Activated T-helper 1 cell treated with Interleukin-2 at 50 U/mL for 16 hours (primary cell): Measurements from ENCODE around the gene EPN3.

Experiments used
- DNase-seq: peaks from one replicate; pipeline ENCODE4 v3.0.0-alpha.2; 2020; ENCODE audit warnings: low read depth

Gene EPN3

DNA sequence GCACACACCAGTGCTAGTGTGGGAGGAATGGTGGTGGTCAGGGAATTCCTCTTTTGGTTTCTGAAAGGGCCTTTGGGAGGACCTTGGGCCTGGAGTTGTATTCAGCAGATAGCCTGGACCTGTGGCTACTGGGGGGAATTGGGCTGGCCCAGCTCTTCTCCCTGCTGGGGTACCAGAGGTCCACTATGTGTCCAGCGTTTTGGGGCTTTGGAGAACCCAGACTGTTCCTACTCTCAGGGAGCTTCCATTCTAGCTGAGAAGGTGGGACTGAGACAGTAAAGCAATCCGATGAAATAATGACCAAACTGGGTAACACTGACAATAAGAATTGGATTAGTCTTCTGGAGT is 2.4 kb downstream of the EPN3 start:
- DNase-seq: no peak

DNA sequence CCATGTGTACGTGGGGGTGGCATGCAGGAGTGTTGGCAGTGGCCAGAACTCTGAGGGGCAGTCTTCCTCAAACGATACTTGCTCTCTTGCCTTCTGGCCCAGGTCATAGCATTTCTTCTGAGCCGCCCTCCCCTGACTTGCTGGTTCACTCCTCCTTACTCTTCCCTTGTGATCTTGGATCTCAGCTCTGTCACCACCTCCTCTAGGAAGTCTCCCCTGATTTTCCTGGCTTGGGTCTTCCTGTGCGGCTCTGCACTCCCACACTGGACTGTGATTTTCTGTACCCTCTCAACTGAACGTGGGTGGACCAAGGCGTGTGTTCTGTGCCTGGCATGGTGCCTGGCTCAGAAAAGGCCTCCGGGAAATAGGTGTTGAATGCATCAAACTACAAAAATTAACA is 2.9 kb downstream of the EPN3 start:
- no peak for DNase-seq

DNA sequence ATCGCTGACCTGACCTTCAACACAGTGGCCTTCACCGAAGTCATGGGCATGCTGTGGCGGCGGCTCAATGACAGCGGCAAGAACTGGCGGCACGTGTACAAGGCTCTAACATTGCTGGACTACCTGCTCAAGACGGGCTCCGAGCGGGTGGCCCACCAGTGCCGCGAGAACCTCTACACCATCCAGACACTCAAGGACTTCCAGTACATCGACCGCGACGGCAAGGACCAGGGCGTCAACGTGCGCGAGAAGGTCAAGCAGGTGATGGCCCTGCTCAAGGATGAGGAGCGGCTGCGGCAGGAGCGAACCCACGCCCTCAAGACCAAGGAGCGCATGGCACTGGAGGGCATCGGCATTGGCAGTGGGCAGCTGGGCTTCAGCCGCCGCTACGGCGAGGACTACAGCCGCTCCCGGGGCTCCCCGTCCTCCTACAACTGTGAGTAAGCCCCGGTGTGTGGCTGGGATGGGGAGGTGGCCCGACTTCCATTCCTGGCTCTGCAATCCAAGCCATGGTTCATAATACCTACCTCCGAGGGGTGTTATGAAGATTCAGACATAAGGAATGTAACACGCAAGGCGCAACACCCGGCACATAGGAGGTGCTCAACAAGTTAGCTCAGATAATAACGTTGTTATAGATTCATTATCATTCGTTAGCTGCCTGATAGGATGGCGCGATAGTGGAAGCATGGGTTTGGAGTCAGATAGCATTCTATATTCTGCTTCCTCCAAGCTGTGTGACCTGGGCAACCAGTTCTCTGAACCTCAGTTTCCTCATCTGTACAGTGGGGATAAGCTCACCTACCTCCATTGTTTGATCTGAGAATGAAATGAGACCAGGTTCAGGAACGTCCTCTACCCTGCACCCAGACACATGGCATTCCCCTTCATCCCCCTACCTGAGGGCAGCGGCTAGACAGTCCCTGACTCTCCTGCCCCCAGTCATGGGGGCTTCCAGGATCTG is 4.4 kb downstream of the EPN3 start:
- no peak for DNase-seq

DNA sequence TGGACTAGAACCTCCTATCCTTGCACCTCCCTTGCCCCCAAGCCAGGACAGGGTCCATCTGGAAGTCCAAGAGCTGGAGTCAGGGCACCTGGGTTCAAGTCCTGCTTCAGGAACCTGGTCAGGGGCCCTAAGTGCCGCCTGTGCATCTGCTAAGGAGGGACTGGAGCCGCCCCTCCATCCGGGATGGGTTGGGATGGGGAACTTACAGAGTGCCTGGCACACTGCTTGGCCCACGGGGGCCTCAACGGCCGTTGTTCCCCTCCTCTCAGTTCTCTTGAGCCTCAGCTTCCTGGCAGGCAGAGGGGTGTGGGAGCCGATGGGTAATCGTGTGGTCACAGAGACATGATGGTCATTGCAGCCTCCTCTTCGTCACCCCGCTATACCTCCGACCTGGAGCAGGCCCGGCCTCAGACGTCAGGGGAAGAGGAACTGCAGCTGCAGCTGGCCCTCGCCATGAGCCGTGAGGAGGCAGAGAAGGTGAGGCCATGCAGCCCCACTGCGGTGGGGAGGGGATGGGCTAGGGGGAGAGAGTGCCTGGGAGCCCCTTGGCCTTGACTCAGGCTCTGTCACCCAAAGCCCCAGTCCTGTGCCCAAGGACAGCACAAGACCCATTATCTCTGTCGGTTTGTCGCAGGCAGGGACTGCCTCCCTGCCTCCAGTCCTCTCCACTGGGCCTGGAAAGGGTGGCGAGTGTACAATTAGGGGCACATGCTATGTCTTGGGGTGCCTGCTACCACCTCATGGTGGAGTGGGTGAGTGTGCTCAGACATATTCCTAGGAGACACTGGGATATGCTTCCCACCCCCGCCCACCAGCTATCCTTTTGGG is 5.4 kb downstream of the EPN3 start:
- DNase-seq: no peak

DNA sequence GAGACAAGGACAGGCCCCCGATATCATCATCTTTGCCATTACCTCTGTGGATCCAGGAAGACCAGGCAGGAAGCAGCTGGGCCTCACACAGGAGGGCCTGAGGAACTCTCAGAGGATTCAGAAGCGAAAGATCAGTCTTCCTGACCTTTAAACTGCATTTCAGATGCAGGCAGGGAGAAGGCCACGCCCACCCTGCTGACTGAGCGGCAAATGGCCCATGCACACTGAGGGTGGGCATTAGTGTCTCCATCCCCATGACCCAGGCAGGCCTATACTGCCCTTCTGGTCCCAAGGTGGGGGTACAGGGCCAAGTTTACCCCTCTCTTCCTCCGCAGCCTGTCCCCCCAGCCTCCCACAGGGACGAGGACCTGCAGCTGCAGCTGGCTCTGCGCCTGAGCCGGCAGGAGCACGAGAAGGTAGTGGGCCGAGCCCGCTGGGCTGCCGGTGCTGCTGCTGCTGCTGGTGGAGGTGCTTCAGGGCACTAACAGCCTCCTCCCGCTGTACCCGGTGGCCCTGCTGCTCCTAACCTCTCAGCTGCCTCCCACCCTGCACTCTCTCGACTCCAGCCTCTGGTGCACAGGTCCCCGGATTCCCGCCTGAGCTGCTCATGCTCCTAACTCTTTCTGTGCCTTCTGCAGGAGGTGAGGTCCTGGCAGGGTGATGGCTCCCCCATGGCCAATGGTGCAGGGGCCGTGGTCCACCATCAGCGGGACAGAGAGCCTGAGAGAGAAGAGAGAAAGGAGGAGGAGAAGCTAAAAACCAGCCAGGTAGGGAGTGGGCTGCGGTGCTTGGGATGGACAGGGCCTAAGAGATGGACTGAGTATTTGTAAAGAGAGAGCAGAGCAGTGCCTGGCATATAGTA is 6.2 kb downstream of the EPN3 start:
- DNase-seq: no peak

DNA sequence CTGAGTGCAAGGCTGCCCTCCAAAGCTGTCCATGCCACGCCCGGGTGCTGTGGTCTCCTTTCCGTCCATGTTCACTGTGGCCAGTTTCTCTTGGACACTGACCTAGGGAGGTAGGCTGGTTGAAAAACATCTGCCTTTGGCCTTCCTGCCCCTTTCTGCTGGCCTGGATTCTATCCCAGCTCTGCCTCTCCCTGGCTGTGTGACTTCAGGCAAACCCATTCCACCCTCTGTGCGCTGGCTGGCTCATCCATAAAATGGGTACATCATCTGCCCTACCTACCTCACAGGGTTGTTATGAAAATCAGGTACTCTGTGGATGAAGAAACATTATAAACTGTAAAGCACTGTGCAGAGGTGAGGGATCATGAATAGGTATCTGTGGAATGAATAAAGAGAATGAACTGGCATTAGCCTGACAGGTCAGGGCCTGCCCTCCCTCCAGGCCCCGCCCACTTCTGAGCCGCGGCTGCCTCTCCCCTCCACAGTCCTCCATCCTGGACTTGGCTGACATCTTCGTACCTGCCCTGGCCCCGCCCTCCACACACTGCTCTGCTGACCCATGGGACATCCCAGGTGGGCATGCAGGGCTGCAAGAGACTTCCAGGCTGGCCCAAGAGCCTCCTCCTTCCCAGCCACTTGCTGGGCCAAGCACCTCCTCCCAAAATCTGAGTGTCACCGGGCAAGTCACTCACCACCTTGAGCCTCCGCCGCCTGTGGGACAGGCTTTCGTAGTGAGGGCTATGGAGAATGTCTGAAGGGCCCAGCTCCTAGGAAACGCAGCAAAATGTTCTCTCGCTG is 7.4 kb downstream of the EPN3 start:
- DNase-seq: no peak

DNA sequence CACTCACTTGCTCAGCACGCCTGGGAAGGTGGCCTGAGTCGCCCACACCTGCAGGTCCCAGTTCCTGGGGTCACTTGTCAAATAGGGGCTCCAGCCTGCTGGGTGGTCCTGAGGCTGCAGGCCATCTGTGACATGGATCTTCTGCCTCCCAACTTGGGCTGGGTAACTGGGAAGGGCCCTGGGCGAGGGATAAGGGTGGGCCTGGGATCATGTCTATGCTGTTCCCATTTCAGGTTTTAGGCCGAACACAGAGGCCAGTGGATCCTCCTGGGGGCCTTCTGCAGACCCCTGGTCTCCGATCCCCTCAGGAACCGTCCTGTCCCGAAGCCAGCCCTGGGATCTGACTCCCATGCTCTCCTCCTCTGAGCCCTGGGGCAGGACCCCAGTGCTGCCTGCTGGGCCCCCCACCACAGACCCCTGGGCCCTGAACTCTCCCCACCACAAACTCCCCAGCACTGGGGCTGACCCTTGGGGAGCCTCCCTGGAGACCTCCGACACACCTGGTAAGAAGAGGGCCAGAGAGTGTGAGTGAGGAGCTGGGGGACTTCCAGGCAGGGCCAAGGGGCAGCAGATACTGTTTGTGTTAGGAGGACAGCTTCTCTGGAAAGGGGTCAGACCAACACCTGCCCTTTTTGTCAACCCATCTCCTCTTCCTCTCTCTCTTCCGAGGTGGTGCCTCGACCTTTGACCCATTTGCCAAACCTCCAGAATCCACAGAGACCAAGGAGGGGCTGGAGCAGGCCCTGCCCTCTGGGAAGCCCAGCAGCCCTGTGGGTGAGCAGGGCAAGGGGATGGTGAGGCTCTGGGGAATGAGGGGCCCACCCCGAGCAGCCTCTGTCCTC is 8.2 kb downstream of the EPN3 start:
- DNase-seq: no peak

DNA sequence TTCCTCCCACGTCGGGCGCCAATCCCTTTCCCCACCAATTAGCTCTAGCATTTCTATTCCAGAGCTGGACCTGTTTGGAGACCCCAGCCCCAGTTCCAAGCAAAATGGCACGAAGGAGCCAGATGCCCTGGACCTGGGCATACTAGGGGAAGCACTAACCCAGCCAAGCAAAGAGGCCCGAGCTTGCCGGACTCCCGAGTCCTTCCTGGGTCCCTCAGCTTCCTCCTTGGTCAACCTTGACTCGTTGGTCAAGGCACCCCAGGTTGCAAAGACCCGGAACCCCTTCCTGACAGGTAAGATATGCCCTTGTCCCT is 8.8 kb downstream of the EPN3 start:
- no peak for DNase-seq

DNA sequence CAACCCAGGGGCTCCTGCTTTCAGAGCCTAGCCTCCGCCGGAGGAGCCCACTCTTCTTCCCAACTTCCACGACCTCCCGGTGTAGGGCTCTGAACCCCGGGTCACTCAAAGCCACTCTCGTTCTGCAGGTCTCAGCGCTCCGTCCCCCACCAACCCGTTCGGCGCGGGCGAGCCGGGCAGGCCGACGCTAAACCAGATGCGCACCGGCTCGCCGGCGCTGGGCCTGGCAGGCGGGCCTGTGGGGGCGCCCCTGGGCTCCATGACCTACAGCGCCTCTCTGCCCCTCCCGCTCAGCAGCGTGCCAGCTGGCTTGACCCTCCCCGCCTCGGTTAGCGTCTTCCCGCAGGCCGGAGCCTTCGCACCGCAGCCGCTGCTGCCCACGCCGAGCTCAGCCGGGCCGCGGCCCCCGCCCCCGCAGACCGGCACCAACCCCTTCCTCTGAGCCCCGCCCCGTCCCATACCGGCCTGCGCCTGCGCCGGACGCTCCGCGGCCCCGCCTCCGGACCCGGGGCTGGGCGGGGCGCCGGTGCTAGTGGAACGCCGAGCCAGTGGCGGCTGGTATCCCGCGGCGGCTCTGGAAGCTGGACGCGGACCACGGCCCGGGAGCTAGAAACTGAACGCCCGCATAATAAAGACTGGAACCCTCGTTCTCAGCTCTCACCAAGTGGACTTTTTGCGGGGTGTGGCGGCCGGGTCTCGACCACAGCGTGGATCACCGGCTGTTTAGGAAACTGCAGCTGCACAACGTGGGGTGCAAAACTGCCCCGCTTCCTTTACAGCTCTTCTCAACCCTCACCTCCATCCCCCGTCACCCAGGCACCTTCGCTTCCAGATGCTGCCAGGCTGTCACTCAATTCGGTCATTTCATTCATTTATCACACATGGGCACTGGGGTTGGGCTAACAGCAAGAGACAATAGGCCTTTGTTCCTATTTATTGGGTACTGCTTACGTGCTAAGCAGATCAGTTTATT is 9.5 kb downstream of the EPN3 start:
- peak; percentile 76 for DNase-seq

DNA sequence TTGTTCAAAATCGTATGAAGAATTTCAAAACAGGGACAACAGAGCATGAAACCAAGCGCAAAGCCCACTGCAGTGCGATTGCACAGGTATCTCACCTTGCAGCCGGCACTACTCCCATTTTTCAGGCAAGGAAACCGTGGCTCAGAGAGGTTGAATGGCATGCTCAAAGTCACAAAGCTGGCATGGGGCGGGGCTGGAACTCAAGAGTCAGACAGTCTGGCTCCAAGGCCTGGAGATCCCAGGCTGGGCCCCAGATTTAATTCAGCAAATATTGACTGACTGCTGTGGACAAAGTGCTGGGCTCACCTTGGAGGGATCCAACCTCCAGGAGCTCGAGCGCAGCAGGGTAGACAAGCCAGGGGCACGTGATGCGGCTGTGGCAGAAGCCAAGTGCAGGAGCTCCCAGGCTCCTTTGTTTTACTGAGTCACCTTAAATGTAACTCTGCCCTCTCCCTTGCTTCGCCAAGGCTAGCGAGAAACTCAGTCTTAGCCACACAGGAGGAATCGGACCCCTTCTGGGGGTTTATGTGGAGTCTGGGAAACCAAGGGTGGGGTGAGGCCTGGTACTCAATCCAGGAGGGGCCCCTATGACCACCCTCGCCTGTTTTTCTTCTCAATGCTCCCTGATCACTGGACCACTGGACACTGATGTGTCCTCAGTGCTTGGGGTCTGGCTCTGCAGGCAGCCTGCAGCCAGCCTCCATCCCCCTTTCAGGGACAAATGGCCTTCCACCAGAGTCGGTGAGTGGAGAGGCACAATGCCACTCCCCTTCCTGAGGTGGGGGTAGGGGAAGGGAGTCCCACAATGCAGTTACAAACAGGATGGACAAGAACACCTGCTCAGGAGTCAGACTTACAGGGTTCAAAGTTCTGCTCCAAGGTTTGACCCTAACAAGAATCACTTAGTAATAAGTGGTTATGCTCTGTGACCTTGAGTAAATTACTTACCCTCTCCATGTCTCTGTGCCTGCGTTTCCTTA is 10.6 kb downstream of the EPN3 start:
- no peak for DNase-seq

DNA sequence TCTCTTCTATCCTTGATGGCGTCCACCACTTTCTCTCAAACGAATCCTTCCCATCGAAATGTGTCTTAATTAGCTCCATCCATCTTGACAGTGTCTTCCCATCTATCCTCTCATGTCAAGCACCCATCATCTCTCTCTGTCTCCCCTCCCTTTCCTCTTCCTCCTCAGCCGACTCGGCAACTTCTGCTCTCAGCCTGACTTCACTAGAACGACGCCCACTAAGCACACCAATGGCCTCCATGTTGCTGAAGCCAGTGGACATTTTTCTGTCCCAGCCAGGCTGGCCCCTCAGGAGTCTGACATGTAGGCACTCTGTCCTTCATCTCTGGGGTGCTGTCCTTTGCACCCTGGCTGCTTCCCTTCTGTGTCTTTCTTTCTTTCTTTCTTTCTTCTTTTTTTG is 12.0 kb downstream of the EPN3 start:
- DNase-seq: no peak

DNA sequence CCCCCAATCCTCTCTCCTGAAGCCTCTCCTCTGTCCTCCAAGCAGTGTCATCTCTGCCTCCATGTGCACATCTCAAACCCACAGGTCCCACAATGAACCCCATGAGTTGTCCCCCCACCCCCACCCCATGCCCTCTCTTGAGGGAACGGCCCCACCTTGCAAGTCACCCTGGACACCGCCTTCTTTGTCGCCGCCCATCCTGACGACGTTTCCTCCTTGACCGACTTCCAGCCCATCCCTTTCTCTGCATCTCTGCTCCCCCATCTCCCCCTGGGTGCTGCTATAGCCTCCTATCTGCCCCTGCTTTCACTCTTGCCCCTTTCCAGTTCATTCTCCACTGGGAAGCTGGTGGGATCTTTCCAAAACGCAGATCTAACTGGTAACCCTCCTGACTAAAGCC is 12.8 kb downstream of the EPN3 start:
- no peak for DNase-seq

DNA sequence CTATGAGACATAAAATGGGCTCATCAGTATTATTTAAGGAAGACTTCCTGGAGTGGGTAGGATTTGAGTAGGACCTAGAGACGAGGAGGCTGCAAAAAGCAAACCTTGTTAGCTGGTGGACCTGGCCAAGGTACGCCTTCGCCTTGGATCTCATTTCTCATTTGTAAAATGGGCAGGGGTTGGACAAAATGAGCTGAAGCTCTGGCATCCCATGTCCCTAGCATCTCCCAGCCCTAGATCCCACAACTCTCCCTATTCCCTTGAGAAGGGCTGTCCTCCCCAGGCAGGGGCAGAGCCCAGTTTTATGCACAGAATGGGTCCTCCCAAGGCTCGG is 14.1 kb downstream of the EPN3 start:
- DNase-seq: no peak

DNA sequence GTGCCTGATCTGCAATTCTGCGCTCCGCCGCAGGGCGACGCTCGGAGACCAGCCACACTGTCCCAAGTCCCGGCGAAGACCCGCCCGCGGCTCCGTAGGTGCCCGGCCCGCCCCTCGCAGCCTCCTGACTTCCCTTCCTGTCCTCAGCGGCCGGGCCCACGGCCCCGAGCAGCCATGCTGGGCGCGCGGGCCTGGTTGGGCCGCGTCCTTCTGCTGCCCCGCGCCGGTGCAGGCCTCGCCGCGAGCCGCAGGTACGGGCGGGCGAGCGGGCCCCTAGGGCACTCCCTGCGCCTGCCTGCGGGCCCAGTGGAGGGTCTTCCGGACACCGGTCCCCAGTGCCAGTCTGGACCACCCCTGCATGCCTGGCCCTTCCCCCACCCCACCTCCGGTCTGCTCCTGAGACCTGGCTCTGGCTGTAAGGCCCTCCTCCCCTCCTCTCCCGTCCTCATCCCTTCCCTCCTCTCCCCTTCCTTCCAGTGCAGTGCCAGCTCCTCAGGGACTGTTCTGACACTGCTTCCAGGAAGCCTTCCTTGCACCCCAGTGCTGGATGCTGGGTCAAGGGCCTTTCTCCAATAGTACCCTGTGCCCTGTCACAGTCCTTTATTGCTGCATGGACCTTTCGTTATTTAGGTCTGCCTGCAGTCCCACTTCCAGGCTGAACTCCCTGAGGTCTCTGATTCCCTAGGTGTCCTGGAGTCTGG is 14.7 kb downstream of the EPN3 start, which contains the start of gene SPATA20:
SPATA20 (plus strand) TSS at position 140 of the 701 bp plus-strand sequence; CDS start at position 175, 35 bp downstream.
- DNase-seq: peak; percentile 71

DNA sequence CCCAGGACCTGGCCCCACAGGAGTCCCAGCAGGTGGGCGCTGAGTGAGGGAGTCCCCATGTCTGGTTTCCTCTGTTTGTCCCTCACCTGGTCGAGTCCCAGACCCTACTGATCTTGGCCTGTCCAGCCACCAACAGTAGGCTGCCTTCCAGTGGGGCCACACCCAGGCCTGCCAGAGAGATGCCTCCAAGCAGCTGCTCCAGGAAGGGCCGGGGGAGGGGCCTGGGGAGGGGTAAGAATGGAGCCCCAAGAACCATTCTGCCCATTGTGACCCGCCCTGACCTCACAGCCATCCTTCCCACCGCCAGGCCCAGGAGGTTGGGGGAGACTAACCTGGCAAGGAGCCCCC is 15.2 kb downstream of the EPN3 start:
- no peak for DNase-seq

DNA sequence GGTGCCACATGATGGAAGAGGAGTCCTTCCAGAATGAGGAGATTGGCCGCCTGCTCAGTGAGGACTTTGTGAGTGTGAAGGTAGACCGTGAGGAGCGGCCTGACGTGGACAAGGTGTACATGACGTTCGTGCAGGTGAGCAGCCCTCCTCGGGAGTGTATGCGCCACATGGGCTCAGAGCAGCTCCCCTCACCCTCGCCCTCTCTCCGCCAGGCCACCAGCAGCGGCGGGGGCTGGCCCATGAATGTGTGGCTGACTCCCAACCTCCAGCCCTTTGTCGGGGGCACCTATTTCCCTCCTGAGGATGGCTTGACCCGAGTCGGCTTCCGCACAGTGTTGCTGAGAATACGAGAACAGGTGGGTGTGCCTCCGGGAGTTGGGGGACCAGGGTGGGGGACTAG is 16.3 kb downstream of the EPN3 start:
- DNase-seq: no peak

DNA sequence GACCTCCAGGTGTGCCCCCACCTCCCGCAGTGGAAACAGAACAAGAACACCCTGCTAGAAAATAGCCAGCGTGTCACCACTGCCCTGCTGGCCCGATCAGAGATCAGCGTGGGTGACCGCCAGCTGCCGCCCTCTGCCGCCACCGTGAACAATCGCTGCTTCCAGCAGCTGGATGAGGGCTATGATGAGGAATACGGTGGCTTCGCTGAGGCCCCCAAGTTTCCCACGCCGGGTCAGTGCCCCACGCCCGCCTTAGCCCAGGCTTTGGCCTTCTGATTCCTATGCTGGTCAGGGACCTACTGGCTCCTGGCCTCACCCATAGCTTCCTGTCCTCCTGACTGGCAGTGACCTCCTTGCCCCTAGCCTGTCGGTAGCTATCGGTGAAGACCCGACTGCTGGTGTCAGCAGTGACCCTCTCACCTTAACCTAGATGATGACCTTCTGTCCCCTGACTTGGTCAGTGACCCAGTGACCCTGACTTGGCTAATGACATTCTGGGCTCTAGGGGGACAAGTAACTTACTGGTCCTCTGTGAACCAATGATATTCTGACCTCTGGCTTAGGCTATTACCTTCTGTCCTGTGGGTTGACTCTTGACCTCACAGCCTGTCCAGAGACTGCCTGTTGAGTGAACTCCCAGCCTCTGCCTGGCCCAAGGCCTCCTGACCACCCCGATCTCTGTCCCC is 16.9 kb downstream of the EPN3 start:
- no peak for DNase-seq
